ENCODE measurements around the gene KCNMB1.
A peak's percentile ranks its signal among the peaks of the same experiment; 100 is the strongest.

Gene KCNMB1

GRCh38 chr5:170393958-170394357, 4.8 kb upstream of the KCNMB1 start:
- no peak for TF ChIP-seq CTCF (IDR thresholded peaks at IDR 0.05; ENCODE audit: insufficient read depth, low read depth, low read length, missing control alignments)
- no peak overlapping the region for H3K4me3 ChIP-seq (ENCODE audit: low read depth, low read length)
- DNase-seq (ENCODE audit: low read depth), result no peak

- no peak for DNase-seq (ENCODE audit: low read depth)
- no peak overlapping the region for H3K4me3 ChIP-seq (ENCODE audit: low read depth, low read length)
- no peak for TF ChIP-seq CTCF (IDR thresholded peaks at IDR 0.05; ENCODE audit: insufficient read depth, low read depth, low read length, missing control alignments)
Observed at GRCh38 chr5:170393235-170393634, 4.1 kb upstream of the KCNMB1 start.

GRCh38 chr5:170390472-170390871, 1.3 kb upstream of the KCNMB1 start:
- peak; percentile 62 for DNase-seq (ENCODE audit: low read depth)
- H3K4me3 ChIP-seq (ENCODE audit: low read depth, low read length), result no peak overlapping the region
- TF ChIP-seq CTCF (IDR thresholded peaks at IDR 0.05; ENCODE audit: insufficient read depth, low read depth, low read length, missing control alignments), result no peak

GRCh38 chr5:170389550-170389892, 354 bp upstream of the KCNMB1 start:
- no peak for TF ChIP-seq CTCF (IDR thresholded peaks at IDR 0.05; ENCODE audit: insufficient read depth, low read depth, low read length, missing control alignments)
- peak overlapping the region; percentile 16 for H3K4me3 ChIP-seq (ENCODE audit: low read depth, low read length)
- no peak for DNase-seq (ENCODE audit: low read depth)

- no peak for TF ChIP-seq CTCF (IDR thresholded peaks at IDR 0.05; ENCODE audit: insufficient read depth, low read depth, low read length, missing control alignments)
- DNase-seq (ENCODE audit: low read depth), result no peak
- H3K4me3 ChIP-seq (ENCODE audit: low read depth, low read length), result no peak overlapping the region
Observed at GRCh38 chr5:170387775-170388639, 1.2 kb downstream of the KCNMB1 start.

GRCh38 chr5:170386743-170387395, 2.3 kb downstream of the KCNMB1 start:
- H3K4me3 ChIP-seq (ENCODE audit: low read depth, low read length), result no peak overlapping the region
- TF ChIP-seq CTCF (IDR thresholded peaks at IDR 0.05; ENCODE audit: insufficient read depth, low read depth, low read length, missing control alignments), result no peak

More at GRCh38 chr5:170386743-170387395, 2.3 kb downstream of the KCNMB1 start:
- DNase-seq (ENCODE audit: low read depth), result no peak

All from GM12865 (cell line).